Fibroblast of skin of right quadriceps (primary cell): ENCODE data around the gene ATP6V1B1.

Experiments
- DNase-seq: peaks from one replicate; pipeline ENCODE4 v3.0.0-alpha.2; 2013

ATP6V1B1 gene

DNA sequence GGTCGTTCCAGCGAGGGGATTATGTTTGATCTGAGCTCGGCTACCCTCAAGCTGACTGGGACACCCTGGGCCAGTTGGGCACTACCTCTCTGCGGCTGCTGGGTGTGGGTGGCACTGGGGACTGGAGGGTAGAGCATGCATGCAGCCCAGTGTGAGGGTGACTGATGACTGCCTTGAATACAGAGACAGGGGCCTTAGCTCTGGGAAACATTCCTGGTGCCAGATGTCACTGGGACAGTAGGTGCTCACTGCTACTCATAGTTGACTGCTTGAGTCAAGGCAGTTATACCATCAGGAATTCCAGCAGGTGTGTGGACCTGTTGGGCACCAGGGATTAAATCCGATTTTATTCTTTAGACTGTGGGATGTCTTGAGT, 33.6 kb upstream of the ATP6V1B1 start:
- DNase-seq = no peak

DNA sequence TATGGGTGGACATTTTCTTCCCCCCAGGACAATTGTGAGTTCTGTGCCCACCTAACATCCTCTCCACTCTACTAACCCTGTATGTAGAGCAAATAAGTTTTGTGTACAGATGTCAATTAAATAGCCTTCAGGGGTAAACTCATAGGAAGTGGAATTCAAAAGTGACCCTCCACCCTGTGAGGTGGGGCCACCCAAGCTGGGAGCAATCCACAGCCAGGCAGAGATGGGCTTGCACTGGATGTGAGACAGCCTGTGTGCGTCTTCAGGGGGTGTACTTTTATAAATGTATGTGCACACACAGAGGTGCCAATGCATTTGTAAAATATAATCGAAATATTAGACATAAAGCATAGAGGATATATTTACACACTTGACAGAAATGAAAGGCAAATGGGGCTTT, 33.1 kb upstream of the ATP6V1B1 start:
- no peak for DNase-seq

DNA sequence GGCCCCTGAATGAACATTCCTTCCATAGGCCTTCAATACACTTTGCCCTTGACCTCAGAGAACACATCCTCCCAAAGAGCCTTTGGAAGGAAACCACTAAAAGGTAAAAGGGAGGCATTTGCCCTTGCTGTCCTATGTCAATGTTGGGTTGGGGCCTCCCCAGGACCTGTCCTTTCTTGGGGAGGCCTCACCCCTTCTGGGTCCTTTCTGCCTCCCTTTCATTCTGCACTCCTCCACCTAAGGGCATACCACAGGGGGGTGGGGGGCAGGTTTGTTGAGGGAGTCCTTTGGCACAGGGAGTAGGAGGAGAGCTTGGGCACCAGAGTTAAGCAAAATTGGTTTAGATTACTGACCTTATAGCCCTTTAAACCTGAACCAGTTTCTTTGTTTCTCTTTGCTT, 32.5 kb upstream of the ATP6V1B1 start:
- DNase-seq = no peak

DNA sequence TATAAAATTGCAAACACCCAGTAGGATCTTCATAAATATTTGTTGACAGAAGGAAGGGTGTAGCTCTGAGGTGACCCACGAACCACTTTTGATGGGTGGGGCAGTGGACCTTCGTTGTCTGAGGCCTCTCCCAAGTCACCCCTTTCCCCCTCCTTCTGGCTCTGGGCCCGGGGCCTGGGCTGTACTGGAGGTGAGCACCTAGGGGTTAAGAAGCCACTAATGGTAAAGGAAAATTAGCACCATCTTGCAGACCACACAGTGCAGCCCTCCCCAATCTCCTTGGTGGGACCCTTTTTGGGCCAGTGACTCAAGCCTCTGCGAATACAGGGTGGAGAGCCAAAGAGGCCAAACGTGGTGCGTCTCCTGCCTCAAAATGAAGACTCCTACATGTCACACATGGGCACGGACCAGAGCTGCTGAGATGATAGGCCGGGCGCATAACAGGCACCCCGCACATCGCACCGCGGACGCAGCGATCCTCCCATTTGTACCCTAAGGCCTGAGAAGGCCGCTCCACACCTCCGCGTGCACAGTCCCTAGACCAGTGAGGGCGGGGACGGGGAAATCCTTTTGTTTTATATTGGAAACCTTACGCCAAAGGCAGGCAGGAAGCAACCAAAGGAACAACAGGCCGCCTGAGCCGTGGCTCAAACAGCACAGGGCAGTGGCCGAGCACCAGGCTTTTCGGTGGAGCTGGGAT, 31.9 kb upstream of the ATP6V1B1 start:
- no peak for DNase-seq

DNA sequence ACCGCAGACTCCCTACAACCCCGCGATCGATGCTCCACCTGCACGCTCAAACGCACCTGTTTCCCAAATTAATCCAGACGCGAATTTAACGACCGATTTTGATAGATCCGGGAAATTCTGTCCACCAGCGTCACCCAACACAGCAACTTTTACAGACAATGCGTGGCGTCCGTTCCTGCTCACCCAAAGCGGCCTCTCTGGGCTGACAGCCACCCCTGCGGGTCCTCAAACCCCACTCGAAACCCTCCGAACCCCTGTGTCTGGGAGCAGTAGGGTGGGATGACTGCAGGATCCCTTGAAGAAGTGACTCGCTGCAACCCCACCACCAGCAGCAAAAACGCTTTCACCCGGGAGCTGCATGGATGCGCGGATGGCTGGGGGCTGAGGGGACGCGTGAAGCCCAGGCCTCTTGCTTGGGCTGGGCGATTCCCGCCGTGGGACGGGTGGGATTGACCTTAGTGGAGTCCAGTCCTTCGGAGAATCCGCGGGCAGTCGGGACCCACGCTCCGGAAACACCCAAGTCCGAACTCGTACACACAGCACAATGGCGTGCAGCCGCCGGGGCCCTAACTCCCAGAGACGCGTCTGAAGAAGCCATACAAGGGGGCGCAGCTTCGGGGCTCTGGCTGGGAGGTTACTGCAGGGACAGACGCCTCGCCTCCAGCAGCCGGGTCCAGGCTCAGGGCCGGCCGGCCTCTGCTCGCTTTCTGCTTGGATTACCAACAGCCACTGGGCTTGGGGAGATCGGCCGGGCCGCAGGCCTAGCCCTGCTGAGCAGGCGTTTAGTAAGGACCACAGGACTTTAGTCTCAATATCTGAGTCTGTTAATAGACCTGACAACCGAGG, 31.1 kb upstream of the ATP6V1B1 start:
- no peak for DNase-seq

DNA sequence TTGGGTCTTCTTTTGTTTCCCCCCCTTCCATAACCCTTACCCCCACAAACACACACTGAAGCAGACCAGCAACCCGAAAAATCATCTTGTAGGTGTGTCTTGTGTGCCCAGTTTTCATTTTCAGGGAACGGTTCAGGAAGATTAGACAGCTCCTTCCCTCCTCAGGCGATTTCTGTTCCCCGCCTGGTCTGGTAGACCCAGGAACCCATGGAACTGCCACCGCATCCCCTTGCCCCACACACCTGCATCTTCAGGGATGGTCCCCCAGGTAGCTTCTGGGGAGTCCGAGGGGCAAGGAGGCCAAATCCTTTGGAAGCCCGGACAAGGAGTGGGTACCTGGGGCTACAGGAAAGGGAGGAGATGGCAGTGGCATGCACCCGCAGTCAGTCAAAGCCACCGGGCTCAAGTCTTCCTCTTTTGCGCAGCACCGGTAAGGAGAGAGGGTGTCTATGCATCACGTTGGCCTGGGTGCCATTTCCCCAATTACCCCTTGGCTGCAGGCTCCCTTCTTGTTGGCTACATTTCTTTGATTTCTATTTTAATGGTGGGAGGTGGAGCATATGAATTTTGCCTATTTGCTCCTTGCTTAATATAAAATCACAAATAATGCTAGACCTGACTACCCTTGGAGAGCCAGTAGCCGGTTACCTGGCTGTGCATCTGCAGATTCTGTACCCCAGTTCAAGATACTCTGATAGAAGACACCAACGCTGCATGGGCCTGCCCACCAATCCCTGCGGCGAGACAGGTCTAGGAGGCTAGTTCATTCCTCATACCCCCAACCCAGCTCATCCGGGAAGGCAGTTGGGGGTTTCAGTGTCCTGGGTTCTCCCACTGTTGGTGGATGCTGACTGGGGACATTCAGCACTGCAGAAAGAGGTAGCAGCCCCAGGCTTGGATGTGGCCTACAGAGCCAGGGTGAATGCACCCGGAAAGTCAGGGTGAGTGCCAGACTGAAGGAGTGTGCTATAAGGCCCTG, 30.0 kb upstream of the ATP6V1B1 start:
- DNase-seq = no peak

DNA sequence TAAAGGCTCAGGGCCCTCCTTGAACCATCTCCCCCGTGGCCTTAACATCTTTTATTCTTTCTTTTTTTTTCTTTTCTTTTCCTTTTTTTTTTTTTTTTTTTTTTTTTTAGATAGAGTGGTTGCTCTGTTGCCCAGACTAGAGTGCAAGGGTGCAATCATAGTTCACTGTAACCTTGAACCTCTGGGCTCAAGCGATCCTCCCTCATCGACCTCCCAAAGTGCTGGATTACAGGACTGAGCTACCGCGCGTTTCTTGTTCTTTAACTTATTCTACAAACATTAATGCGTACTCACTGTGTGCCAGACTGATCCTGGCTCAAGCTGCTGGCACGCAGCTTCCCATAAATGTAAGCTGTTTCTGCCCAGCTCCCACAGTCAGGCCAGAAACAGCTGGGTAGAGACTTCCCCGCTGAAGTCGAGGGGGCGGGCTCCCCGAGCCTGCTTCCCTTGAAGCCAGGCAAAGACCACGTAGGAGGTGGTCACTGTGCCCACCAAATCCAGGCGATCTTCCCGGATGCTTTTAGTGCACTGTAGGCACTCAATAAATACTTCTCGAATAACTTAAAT, 29.2 kb upstream of the ATP6V1B1 start:
- no peak for DNase-seq

DNA sequence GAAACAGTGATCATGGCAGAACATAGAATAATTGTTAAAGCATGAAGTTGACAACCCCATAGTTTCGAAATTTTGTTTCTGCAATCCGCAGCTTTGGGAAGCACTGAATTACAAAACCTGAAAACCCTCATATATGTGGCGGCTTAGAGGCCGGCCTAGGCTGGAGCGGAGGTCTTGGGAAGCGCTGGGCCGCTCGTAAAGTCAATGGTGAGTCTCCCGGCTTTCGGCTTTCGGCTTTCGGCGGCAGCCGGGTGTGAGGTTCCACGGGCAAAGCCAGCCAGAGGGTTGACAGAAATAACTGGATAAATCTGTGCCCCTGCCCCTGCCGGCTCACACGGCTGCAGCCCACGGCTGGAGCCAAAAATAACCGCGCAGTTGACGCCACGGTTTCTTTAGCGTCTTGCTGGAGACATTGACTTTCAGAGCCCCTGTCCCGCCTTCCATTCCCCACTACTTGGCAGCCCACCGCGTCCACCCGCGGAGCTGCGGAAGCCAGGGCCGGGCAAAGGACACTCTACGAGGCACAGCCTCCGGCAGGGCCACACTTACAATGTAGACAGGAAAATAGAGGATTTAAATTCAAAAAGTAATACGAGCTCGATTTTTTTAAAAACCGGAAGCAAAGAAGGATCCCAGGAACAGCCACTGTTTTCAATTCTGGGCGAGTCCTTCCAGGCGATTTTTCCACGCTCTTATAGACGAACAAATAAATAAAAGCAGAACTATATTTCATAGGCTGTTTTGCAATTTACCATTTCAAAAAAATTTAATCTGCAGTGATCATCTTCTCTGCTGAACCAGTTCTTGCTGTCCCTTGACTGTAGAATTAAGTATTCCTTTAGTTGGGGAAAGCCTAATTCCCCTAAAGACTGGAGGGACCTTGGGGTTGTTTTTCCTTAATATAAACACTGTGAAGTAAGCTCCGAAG, 28.3 kb upstream of the ATP6V1B1 start:
- no peak for DNase-seq

DNA sequence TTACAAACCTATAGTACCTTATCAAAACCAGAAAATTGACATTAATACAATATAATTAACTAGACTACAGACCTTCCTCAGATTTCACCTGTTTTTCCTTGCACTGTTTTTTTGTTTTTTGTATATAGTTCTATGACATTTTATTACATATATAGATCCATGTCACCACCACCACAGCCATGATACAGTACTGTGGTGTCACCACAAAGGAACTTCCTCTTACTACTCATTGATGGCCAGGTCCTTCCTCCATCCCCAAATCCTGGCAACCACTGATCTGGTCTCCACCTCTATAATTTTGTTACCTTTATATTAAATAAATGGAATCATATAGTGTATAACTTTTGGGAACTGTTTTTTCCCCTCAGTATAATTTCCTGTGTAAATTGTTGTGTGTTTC, 19.4 kb upstream of the ATP6V1B1 start:
- no peak for DNase-seq

DNA sequence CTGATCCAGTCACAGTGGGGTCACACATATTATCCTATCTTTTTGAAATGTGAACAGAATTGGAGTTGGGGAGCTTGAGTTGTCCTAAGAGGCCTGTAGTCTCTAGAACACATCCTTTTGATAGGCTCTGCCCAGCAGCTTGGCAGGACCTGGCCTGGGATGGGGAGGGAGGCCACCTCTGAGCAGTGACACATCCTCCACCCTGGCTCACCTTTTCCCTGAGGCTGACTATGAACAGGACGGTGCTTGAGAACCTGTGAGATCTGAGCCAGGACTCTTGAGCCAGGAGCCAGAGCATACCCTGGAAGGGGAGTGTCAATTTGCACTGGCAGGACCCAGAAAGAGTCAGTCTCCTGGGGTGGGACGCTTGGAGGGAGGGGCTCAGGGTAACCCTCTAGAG, 17.7 kb upstream of the ATP6V1B1 start:
- no peak for DNase-seq

DNA sequence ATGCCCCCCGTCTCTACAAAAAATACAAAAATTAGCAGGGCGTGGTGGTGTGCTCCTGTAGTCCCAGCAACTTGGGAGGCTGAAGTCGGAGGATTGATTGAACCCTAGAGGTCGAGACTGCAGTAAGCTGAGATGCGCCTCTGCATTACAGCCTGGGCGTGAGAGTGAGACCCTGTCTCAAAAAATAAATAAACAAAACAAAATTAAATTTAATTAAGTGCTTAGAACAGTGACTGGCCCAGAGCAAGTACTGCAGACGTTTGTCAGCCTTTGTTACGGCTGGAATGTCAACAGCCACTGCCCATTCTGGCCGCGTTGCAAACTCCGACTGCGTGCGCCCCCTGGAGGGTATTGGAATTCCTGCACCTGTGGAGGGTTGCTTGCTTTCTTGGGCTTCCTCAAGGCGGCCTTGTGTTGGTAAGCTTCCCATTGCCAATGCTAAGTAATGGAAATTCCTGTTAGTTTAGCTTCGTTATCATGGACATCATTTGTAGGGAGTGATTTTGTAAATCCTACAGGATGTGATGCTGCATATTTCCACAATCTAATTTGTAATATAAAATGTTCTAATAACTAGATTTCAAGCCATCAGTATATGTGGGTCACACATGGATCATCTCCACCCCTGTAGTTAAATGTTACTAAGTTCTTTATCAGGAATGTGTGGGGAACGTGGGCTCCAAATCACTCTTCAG, 15.9 kb upstream of the ATP6V1B1 start:
- peak; percentile 59 for DNase-seq

DNA sequence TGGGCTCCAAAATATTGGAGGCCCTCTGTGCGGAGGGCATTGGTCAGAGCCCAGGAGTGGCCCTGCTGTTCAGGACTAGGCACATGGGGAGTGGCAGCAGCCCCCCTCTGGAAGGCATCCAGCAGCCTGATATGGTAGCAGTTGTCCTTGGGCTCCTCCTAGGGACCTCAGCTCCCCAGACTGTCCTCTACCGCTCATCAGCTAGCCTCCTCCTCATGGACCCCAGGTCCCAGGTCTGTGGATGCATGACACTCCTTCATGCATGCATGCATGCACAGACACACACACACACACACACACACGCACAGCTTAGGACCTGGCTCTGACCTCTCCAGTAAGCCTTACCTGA, 15.4 kb upstream of the ATP6V1B1 start:
- no peak for DNase-seq

DNA sequence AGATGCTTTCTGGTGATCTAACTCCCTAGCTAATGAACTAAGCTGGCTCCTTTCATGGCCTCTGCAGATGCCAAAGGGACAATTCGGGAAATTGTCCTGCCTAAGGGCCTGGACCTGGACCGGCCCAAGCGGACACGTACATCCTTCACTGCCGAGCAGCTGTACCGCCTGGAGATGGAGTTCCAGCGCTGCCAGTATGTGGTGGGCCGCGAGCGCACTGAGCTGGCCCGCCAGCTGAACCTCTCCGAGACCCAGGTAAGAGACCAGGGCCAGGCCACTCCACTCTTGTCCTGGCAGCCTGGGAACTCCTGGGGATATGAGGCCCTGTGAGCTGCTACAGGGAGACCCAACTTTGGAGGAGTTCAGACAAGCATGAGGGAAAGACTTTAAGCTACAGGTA, 14.7 kb upstream of the ATP6V1B1 start:
- no peak for DNase-seq

DNA sequence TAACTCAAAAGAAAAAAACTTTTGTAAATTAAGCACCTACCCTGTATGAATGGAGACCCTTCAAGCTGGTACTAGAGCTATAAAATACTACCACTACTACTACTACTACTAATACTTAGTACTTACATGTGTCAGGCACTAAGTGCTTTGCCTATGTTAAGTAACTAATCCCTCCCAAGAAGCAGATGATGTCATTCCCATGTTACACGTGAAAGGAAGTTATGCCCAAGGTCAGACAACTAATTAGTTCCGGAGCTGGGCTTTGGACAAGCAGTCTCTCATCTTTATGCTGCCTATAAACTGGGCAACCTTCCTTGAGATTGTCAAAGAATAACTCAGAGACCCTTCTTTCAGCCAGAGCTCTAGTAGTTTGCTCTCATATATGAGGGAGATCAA, 13.9 kb upstream of the ATP6V1B1 start:
- no peak for DNase-seq

DNA sequence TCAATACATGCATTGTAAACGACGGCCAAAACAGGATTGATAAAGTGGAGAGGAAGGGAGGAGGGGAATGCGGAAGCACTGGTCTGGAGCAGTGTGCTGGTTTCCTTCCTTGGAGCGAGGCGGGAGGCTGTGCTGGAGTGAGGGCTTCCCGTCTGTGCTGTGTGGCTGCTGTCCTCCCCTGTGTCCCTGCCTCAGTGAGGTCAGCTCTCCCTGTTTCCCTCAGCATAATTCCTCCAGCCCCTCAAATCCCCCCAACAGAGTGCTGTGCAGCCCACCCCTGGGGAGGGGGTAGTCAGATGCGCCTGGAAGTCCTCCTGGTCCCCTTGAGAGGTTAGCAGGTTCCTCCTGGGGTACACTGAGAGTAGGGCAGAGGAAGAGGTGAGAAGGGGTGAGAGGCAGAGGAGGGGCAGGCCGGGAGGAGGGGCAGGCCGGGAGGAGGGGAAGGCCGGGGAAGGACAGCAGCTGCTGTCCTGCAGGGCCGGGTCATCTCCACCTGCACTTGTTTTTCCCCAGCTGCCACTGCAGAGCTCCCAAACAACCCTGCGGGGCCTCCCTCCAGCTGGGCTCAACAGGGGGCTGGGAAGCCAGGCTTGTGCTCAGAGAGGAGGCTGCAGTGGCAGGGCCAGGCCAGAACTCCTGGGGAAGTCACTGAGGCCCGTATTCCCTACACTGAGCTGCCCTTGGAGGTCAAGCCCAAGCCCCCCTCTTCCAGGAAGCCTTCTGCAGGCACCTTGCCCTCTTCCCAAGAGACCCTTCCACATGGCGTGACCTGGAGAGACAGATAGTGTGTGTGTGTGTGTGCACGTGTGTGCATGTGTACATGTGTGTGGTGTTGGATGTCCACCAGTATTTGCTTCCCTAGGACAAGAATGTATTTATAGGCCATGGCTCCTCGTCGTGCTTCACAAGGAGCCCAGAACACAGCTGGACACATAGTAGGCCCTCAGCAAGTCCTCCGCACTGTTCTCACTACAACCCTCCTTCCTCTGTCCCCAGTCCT, 13.2 kb upstream of the ATP6V1B1 start:
- DNase-seq = no peak

DNA sequence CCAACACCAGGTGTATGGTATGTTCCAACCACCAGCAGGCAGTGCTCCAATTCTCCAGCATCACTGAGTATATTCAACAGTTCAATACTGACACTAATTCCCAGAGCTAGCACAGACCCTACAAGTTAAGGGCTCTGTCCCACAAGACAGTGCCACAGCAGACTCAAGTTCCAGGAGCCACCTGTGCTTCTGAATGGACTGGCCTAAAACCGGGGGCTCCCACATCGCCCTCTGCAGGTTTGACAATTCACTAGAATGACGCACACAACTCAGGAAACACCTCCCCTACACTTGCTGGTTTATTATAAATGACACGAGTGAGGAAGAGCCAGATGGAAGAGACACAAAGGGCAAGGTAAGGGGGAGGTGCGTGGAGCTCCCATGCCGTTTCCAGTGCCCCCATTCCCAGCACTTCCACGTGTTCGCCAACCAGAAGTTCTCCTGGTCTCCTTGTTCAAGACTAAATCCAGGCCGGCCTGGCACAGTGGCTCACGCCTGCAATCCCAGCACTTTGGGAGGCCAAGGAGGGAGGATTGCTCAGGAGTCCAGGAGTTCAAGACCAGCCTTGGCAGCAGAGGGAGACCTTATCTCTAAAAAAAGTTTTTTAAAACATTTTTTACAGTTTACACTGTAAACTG, 12.2 kb upstream of the ATP6V1B1 start:
- DNase-seq = no peak

DNA sequence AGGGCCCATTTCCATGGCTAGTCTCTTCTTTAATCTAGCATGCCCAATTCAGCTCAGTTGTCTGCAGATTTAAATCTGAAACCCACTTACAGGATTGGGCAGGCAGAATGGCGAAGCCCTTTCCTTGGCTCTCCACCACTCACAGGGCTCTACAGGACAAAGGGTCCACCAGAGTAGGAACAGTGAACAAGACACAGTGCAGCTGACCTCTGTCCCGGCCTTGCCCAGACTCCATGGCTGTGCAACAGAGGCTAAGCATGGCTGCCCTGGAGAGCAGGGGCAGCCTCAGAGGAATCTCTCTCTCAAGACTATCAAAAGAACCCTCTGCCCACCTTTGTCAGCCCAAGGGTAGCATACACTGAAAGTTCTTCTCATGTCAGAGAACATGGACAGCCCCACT, 9.7 kb upstream of the ATP6V1B1 start:
- no peak for DNase-seq

DNA sequence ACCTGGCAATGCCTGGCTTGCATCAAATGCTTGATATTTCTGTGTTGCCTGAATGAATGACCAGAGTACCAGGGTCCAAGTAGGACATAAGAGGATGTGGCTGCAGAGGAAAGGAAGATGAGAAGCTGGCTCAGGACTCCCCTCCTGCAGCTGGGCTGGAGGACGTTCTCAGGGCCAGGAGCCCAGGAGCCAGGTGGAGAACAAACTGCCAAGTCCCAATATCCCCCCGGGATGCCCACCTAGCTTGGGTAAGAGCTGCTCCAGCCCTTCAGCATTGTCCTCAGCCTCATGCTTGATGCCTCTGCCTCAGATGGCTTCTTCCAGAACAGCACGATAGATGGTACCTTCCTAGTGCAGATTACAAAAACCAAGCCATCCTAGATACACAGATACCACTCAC, 8.6 kb upstream of the ATP6V1B1 start:
- no peak for DNase-seq

DNA sequence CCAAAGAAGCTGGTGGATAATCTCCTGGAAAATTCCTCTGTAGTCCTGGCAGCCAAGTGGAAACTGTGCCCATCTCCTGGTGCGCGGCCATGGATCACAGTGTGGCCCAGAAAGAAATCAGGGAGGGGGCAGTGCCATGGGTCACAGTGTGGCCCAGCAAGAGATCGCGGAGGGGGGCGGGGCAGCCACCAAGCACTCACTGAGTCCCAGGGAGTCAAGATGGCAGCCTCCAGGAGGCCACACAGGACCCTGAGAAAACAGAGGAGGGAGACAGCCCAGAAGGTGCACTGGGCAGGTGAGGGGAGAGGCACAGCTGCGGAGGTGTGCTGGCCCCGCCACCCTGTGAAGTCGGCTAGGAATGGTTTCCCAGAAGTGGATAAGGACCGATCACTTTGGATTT, 8.1 kb upstream of the ATP6V1B1 start:
- no peak for DNase-seq

DNA sequence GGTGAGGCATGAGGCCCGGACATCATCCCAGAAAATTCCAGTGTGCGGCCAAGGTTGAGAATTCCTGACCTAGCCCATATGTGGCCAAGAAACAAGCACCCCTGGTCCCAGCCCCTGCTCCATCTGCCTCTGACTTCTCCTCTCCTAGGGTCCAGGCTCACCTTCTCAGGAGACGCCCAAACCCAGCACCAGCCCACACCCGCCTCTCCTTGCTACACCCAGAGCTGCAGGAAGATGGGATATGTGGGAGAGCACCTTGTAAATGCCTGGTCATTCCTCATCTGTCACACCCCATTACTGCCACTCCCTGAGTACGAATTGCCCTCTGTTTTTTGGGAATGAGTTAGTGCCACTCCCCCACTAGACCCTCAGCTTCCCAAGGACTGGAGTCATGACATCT, 7.3 kb upstream of the ATP6V1B1 start:
- DNase-seq = no peak
